Measurements from ENCODE around the gene DNM3.
A peak's percentile ranks its signal among the peaks of the same experiment; 100 is the strongest.
"Not testable (repeated sequence)": the region's sequence is repeated elsewhere in the genome, so short reads cannot be mapped to it uniquely, and the experiment has no call there.

The DNM3 gene

GRCh38 chr1:171841050-171841910 lies at the start of gene DNM3:
Gene DNM3, plus strand, starts transcription at chr1:171841498. Its CDS starts 159 bp downstream, at chr1:171841657.
- DNase-seq = peak; percentile 76

GRCh38 chr1:171792656-171793369 lies 48.5 kb upstream of the DNM3 start:
- no peak for DNase-seq

- no peak for DNase-seq
These were observed 47.7 kb upstream of the DNM3 start for GRCh38 chr1:171793636-171794035.

GRCh38 chr1:171794085-171794484 lies 47.2 kb upstream of the DNM3 start:
- peak; percentile 57 for DNase-seq

- DNase-seq = no peak
These were observed 44.7 kb upstream of the DNM3 start for GRCh38 chr1:171796592-171796991.

GRCh38 chr1:171798311-171798710 lies 43.0 kb upstream of the DNM3 start:
- DNase-seq = no peak

GRCh38 chr1:171798765-171799164 lies 42.5 kb upstream of the DNM3 start:
- DNase-seq = no peak

- DNase-seq = no peak
These were observed 42.1 kb upstream of the DNM3 start for GRCh38 chr1:171799166-171799565.

- DNase-seq = not testable (repeated sequence)
These were observed 41.6 kb upstream of the DNM3 start for GRCh38 chr1:171799698-171800097.

GRCh38 chr1:171800342-171800741 lies 41.0 kb upstream of the DNM3 start:
- DNase-seq = no peak

GRCh38 chr1:171800851-171801250 lies 40.4 kb upstream of the DNM3 start:
- DNase-seq = no peak

GRCh38 chr1:171801487-171801891 lies 39.8 kb upstream of the DNM3 start:
- DNase-seq = no peak

- DNase-seq = no peak
These were observed 39.1 kb upstream of the DNM3 start for GRCh38 chr1:171802207-171802606.

GRCh38 chr1:171803045-171803444 lies 38.3 kb upstream of the DNM3 start:
- no peak for DNase-seq

- no peak for DNase-seq
These were observed 37.8 kb upstream of the DNM3 start for GRCh38 chr1:171803461-171804022.

- no peak for DNase-seq
These were observed 35.7 kb upstream of the DNM3 start for GRCh38 chr1:171805395-171806115.

- no peak for DNase-seq
These were observed 33.7 kb upstream of the DNM3 start for GRCh38 chr1:171807556-171807955.

- DNase-seq = no peak
These were observed 31.5 kb upstream of the DNM3 start for GRCh38 chr1:171809834-171810233.

- DNase-seq = no peak
These were observed 29.6 kb upstream of the DNM3 start for GRCh38 chr1:171811672-171812071.

- DNase-seq = no peak
These were observed 26.6 kb upstream of the DNM3 start for GRCh38 chr1:171814692-171815091.

- DNase-seq = no peak
These were observed 24.9 kb upstream of the DNM3 start for GRCh38 chr1:171816300-171816901.

GRCh38 chr1:171817511-171818265 lies 23.6 kb upstream of the DNM3 start:
- peak; percentile 42 for DNase-seq
